HG03095 (cell line): ENCODE measurements around the gene ERLIN1.

Source experiments
- ATAC-seq: cut with Tn5 transposase; IDR thresholded peaks from one replicate; pipeline ENCODE4 v1.9.1; 2021; ENCODE audit warnings: moderate library complexity; ENCODE audit not compliant: unreplicated experiment

The ERLIN1 gene

DNA sequence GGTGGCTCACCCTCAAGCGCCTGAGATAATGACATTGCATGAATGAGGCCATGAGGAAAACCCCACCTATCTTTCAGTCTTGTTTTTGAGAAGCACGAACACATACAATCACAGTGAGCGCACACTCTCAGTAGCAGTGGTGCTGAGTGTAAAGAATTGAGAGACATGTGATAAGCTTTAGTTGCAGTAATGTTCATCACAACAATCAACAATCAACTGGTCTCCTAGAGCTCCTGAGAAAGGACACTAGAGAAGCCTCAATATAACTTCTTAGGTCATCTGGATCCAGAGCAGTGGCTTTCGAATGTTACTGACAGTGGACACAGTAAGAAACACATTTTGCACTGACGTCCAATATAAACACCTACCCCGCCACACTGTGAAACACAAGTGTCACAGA lies 12.8 kb downstream of the ERLIN1 start:
- no peak for ATAC-seq

DNA sequence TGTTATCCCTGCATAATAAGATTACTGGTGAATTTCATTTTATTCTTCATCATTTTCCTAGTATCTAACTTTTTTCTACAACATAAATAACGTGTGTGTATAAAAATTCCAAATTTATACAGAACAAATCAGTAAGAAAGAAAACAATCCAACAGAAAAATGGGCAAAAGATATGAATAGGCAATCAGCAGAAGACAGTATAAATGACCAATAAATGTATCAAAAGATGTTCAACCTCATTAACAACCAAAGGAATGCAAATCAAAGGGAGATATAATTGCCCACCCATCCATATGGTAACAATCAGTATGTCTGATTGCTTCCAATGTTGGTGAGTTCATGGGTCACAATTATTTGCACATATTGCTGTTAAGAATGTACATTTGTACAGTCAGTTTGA lies 13.5 kb downstream of the ERLIN1 start:
- ATAC-seq = no peak

DNA sequence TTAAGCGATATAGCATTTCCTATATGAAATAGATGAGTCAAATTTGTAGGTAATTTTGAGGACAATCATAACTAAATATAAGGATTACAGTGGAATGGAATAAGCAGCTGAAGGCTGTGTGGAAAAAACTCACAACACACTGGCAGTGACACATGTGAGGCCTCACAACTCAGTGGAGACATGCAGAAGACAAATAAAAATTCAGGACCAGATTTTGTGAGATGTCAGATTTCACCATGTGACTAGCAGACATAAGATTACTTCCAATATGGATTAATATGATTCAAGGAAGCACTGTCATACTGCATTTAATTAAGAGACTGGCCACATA lies 17.6 kb downstream of the ERLIN1 start:
- ATAC-seq = no peak

DNA sequence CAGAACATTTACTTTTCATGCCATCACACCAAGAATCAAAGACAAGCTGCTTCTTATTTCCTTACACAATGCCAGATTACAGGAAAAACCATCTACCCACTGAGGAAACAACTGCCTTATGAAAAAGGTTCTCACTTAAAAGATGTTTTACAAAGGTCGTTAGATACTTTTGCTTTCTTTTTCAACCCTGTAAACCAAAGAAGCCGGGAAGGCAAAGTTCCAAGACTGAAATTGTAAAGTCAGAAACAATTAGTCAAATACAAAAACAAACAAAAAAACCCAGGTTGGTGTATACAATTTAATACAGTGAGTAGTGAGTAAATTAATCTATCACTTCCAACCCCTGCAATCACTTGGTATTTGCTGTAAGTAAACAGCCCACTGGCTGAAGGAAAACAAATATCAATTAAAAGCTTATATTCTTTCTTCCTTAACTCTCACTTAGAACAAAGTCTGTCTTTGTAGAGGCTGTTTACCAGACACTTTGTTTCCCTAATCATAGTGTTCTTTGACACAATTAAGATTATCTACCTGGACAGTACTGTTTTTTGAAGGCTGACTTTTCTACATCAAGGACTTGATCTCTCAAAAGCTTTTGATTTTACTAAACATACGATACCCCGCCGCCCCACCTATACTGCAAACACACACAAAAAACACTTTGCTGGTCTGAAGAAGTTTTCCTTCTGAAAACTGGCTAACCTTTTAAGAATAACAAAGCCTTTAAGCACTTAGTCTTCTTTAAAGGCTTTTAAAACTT lies 18.1 kb downstream of the ERLIN1 start:
- no peak for ATAC-seq

DNA sequence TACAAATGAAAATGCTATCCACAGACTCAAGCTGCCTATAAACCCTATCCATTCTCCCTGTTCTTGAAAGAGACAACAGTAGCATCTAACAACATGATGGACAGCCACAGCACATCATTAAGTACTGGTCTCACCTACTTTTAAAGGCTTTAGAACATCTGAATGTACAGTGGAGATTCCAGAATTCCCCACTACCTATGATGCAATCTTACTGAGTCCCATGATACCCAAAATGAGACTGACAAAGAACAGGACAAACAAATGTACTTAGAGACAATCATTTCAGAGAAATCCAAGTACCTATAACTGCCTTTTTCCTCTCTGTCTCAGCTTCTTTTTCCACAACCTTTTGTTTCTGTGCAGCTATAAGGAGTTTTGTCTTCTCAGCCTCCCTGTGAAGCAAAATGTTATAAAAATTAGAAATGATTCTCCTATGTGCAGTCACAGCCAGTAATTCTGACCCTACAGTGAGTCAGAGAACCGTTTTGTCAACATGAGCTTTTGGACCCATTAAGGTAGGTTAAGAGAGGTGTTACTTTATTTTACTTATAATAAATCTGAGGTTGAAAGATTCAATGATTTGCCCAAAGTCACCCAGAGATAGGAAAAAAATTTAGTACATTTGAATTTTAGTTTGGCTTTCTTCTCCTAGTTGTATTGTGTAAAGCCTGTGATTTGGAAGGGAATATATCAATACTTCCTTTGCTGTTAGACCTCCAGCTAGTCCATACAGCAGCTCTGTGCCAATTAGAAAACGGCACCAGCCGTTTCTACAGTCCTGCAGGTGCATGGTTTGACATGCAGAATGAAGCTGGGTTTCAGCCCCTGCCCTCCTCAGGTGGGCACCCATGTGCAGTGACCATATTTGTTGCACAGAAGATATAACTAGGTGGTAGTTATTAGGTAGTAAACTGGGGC lies 21.9 kb downstream of the ERLIN1 start:
- no peak for ATAC-seq

DNA sequence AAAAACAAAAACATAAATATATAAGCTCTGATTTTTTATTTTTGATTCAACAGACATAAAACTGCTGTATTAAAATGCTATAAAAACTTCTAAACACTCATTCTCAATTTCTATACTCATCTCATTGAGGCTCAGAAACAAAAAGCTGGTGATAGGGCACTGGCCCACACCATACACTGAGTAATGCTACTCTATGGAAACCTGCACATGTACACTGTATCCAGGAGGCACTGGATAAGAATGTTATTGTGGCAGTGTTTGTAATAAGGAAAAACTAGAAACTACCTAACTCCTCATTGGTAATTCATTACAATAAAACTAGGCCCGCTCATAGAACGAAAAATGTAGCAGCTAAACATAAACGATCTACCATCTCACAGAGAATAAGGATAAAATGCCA lies 23.1 kb downstream of the ERLIN1 start:
- ATAC-seq = no peak

DNA sequence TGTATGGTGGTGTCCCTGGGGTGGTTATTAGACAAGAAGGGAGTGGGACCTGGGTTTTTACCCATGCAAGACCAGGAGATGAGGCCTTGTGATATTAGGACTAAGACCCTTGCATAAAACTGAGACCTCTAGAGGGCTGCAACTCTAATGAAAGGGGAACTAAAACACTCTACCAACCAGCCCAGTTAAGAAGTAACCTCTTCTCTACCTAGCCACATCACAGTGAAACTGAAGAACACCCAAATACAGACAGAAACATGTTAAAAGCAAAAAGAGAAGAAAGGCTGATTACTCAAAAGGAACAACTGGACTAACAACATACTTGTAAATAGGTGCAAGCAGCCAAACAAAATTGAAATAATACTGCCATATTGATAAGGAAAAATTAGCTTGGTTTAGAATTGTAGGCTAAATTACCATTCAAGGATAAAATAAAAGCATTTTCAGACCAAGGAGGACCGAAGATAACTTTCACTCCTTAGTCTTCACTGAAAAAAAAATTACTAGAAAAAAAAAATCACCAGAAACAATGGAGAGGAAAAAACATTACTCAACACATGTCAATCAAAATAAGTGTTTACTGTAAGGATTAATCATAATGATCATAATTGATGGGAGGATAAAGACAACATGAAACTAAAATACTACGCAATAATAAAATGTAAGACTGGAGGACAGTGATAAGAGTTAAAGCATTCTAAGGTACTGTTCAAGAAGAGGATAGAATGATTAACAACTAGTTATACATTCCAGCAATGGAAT lies 27.6 kb downstream of the ERLIN1 start:
- ATAC-seq = peak; percentile 90

DNA sequence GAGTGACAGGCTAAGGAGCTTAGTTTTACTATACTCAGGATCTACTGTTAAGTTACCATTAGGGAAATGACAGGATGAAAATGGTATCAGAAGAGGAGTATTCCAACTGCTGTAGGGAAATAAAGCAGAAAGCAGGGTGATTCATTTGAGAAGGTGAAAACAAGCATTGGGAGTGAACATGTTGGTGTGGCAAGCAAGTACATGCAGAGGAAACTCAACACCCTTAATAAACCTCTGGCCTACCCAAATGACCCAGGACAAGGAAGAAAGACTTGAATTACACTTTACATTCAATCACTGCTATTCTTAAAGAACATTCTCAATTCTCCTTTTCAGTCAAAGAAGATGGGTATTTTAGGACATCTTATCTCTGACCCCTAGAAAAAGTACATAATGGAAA lies 28.7 kb downstream of the ERLIN1 start:
- no peak for ATAC-seq

DNA sequence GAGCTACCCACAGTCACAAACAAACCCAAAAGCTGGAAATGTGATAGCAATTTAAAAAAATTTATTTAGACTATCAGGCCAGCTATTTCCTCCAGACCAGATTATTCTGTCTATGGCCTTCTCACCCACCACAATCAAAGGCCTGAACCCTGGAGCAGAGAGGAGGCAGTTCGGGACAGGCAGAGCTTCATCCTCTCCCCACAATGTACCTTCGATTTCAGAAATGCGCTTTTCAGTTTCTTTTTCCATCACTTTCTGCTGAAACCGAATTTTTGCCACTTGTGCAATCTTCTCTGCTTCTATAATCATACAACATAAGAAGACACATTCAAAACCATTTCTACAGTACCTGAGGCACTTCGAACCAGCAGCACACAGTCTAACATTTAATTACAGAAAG lies 29.9 kb downstream of the ERLIN1 start:
- ATAC-seq = no peak

DNA sequence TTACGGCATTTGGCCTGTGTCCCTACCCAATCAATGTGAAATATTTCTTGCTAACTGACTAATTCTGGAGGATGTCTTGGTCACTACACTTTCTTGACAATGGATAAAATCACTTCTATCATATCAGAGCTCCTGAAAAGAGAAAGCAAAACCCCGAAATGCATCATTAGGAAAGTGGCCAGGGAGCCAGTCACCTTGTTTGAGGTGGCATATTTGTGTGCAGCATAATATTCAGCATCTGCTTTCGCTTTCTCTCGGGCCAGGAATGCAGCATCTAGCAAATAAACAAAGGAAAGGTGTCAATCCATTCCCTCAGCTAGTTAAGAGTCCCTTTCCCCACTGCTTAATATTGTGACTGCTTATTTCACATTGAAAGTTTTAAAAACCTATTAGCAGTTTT lies 31.2 kb downstream of the ERLIN1 start:
- ATAC-seq = no peak

DNA sequence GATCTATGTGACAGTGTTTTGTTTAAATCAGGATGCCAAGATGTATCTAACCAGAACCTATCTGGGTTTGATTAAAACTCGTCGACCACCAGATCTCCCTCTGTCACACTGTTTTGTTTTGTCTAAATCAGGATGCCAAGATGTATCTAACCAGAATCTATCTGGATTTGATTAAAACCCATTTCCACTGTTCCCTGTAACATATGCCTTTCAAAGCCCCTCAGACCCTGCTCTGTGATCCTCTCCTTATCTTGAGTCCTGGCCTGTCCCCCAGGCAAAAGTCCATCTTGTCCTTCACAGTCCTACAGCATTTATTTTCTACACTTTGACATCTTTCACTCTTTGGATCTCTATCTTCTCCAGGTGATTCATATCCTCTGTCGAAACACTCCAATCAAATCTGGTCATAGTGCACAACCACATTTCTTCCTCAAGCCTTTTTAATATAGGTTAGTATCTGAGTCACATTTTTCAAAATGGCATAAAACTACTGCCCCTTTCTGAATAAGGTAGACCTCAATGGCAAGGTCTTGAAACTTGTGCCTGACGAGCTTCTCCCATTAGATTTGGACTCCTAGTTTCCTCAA lies 32.5 kb downstream of the ERLIN1 start:
- no peak for ATAC-seq

DNA sequence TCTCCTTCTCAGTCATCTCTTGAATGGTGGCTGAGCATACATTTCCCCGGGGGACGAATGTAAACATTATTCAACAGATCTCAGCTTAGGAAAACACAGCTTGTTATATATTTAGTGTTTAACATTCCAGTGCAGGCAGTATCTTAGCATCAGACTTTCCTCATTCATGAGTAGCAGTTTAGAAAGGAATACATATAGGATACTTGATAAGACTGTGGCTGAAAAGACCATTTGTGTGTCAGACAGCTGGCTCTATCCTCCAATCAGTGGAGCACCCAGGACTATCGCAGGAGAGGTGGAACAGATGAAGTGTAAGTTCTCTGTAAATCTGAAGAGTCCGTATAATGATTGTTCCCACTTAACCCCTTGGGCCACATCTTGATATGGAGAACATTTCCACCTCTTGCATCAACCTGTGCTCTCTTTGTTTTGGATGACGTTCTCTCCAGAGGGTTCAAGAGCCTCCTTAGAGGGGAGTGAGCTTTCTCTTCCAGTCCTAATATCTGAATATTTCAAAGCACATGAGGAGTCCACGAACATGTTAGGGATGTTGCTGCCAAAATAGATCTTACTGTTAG lies 34.0 kb downstream of the ERLIN1 start:
- ATAC-seq = no peak

DNA sequence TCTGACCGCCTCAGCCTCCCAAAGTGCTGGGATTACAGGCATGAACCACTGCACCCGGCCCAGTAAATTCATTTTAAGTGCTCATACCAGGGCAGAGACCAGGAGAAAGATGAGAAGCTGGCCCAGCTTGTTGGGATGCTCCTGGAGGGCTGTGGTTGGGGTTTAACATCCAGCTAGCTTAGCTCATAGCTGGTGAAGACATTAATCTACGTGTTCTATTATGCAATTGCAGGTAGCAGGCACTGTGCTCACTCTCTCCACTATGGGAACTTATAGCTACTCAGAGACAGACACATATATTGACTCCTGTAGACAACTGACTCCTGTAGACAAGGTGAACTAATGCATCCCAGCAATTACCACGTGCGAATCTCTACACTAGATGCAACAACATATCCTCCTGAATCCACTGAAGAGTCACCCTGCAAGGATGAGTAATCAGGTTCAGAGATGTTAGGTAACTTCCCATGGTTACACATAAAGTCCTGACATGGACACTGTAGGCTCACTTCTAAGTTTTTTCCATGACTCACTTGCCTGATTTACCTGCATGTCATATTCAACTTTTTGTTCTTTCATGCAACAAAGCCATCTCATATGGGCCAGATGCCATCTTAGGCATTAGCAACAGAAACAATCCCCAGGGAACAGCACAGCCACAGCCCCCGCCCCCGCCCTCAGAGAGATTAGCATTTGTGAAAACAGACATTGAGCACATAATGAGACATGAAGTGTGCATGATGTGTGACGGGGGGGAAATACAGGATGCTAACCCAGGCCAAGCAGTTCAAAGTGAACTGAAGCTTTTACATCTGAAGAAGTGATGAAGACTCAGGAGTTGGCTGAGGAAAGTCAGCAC lies 37.2 kb downstream of the ERLIN1 start:
- ATAC-seq = peak; percentile 56

DNA sequence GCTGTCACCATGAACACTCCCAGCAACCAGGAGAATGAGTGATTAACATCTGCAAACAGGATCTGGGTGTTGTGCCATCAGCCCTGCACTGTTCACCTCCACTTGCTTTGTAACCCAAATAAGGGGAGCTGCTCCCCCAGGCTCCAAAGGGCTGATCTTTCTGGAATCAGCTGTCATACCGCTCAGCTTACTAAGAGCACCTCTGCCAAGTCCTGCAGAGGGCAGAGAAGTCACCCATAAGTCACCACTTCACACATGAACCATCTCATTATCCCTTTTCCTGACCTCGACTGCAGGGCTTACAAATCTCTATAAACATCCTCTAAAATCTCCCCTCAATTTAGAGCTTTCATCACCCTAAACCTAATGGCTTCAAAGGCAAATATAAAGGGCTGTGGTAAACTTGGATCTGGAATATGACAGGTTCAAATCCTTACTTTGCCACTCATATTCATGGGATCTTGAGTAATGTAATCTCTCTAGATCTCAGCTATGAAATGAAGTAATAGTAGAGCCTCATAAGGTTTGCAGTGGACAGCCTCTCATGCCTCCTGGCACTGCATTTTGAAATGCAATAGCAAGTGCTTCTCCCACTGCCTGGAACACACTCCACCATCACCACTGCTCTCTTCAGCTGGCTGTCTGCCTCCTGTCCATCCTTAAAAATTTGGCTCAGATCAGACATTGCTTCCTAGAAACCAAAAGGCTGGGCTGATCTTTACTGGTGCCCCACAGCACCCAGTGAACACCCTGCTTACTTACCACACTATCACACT lies 38.8 kb downstream of the ERLIN1 start:
- no peak for ATAC-seq

DNA sequence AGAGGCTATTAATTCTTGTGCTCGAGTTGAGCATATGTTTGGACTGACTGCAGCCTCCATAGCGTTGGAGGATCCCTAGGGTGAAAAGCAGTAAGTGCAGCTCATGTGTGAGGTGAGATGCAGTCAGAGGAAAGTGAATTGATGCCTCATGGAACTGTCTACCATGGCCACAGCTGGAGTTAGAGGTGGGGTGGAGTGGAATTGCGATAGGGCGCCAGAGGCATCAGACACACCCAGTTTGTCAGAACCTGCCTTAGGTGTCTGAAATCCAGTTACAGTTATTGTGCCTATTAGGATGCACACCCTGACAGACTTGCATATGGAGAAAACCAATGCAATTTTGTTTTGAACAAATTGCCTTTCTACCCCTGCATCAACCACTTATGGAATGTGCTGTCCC lies 39.4 kb downstream of the ERLIN1 start:
- ATAC-seq = no peak

DNA sequence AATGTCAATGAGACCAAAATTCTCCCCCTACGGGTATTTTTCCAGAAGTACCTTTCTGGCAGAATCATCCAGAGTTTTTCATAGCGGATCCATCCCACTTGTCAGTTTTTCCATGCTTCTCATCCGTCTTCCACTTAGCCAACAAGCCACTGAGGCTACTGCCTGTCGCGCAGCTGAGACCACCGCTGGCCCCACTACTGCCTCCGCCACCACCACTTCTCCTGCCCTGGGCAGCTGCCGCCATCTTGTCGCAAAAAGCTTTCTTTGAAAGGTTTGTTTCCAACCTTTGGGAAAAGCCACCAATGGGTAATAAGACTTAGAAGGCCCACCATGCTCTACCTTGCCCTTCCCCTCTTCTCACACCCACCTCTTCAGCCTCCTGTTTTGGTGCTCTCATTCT lies 42.1 kb downstream of the ERLIN1 start:
- ATAC-seq = no peak

DNA sequence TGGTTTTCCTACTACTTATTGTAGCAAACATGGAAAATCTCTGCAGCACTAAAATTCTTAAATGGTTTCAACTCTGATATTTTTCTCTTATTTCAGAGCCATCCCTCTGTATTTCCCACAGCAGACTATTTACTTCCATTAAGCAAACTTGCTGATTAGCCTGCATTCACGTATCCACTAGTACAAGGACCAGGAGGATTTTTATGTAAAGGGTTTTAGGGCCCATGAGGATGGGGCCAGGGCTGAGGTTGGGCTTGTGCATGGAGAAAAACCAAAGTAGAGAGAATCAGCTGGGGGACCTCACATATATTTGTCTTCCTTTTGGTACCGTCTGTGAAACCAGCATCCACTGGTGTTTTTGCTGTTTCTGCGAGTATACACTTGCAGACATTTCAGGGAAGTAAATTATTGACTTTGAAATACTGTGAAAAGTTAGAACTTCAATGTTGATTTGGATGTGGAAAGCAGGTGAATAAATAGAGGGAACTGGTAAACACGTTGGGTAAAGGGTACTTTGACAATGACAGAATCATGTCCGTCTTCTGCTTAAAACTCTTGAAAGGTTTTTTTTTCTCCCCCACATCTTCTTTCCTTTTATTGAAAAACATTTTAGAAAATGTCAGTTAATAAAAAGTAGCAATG lies 44.3 kb downstream of the ERLIN1 start:
- no peak for ATAC-seq

DNA sequence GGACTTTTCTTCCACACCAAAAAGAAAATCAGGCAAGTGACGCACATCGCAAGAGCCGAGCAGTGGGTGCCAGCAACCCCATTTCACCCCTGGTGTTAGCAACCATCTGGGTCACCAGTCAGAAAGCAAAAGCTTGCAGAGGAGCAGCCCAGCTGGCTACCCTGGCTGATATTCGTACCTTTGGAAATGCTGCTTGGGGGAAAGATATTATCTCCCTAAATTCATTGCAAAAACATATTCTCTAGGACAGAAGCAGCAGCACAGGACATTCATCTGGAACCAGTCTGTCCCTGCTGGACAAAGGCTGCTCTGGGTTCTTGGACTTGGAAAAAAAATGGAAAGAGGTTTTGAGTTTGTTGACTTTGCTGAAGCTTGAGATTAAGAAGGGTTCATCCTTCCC lies 45.8 kb downstream of the ERLIN1 start:
- no peak for ATAC-seq
